Astrocyte (in vitro differentiated cells and primary cell): ENCODE measurements around the gene BFSP2.

Source experiments
- EZH2 ChIP-seq: IDR thresholded peaks from 2 replicates; pipeline ENCODE4 v1.6.1; 2012; ENCODE audit warnings: mild to moderate bottlenecking, low read length, inconsistent platforms; ENCODE audit not compliant: insufficient read depth
- TF ChIP-seq, protein P1 (sequence below): IDR thresholded peaks from 2 replicates; pipeline ENCODE4 v1.5.1; 2011; ENCODE audit warnings: low read depth, mild to moderate bottlenecking, inconsistent platforms, low read length, moderate library complexity; ENCODE audit not compliant: insufficient read depth

GRCh38 chr3:133393691-133394474 is 6.0 kb upstream of the BFSP2 start:
- TF ChIP-seq, protein P1, sequence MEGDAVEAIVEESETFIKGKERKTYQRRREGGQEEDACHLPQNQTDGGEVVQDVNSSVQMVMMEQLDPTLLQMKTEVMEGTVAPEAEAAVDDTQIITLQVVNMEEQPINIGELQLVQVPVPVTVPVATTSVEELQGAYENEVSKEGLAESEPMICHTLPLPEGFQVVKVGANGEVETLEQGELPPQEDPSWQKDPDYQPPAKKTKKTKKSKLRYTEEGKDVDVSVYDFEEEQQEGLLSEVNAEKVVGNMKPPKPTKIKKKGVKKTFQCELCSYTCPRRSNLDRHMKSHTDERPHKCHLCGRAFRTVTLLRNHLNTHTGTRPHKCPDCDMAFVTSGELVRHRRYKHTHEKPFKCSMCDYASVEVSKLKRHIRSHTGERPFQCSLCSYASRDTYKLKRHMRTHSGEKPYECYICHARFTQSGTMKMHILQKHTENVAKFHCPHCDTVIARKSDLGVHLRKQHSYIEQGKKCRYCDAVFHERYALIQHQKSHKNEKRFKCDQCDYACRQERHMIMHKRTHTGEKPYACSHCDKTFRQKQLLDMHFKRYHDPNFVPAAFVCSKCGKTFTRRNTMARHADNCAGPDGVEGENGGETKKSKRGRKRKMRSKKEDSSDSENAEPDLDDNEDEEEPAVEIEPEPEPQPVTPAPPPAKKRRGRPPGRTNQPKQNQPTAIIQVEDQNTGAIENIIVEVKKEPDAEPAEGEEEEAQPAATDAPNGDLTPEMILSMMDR = no peak
- TF ChIP-seq EZH2 = no peak
